HEK293 (cell line): ENCODE measurements around the gene PRMT2.

ENCODE experiments used
- MZF1 ChIP-seq: fragments of 450-650 bp; formaldehyde crosslinking; IDR thresholded peaks from 2 replicates; pipeline ENCODE4 v1.5.1; 2017; ENCODE audit warnings: missing biosample characterization, missing genetic modification characterization, borderline replicate concordance
- ZNF121 ChIP-seq: fragments of 450-650 bp; formaldehyde crosslinking; IDR thresholded peaks from 2 replicates; pipeline ENCODE4 v1.5.1; 2016; ENCODE audit warnings: missing biosample characterization, missing genetic modification characterization
- ZNF23 ChIP-seq: fragments of 450-650 bp; formaldehyde crosslinking; IDR thresholded peaks from 2 replicates; pipeline ENCODE4 v1.5.1; 2016; ENCODE audit warnings: missing biosample characterization, missing genetic modification characterization, borderline replicate concordance
- ZNF404 ChIP-seq: fragments of 450-650 bp; formaldehyde crosslinking; IDR thresholded peaks from 2 replicates; pipeline ENCODE4 v1.5.1; 2017; ENCODE audit warnings: missing biosample characterization, missing genetic modification characterization
- ZNF558 ChIP-seq: fragments of 450-650 bp; formaldehyde crosslinking; IDR thresholded peaks from 2 replicates; pipeline ENCODE4 v1.5.1; 2016; ENCODE audit warnings: missing biosample characterization, missing genetic modification characterization
- ZNF596 ChIP-seq: fragments of 450-650 bp; IDR thresholded peaks from 2 replicates; pipeline ENCODE4 v1.5.0; 2018; ENCODE audit warnings: missing biosample characterization, mild to moderate bottlenecking, missing genetic modification characterization, moderate library complexity
- ZNF621 ChIP-seq: fragments of 450-650 bp; formaldehyde crosslinking; IDR thresholded peaks from 2 replicates; pipeline ENCODE4 v1.5.1; 2017; ENCODE audit warnings: missing biosample characterization, missing genetic modification characterization
- ZNF654 ChIP-seq: fragments of 450-650 bp; formaldehyde crosslinking; IDR thresholded peaks from 2 replicates; pipeline ENCODE4 v1.5.1; 2016; ENCODE audit warnings: low read depth, missing biosample characterization, missing genetic modification characterization
- TF ChIP-seq, protein P1 (sequence below): fragments of 450-650 bp; formaldehyde crosslinking; IDR thresholded peaks from 2 replicates; pipeline ENCODE4 v1.5.1; 2016; ENCODE audit warnings: missing biosample characterization, missing genetic modification characterization
- TF ChIP-seq, protein P2 (sequence below): fragments of 450-650 bp; formaldehyde crosslinking; IDR thresholded peaks from 2 replicates; pipeline ENCODE4 v1.5.1; 2017; ENCODE audit warnings: missing biosample characterization, mild to moderate bottlenecking, missing genetic modification characterization, moderate library complexity
- TF ChIP-seq, protein P3 (sequence below): fragments of 450-650 bp; formaldehyde crosslinking; conservative IDR thresholded peaks from 2 replicates; pipeline ENCODE4 v1.5.1; 2016; ENCODE audit warnings: low read depth, missing biosample characterization, missing genetic modification characterization
- TF ChIP-seq, protein P4 (sequence below): sonication (generic); formaldehyde crosslinking; IDR thresholded peaks from 2 replicates; pipeline ENCODE4 v1.8.1; 2022; ENCODE audit warnings: mild to moderate bottlenecking, moderate library complexity, missing genetic modification reagents

DNA sequence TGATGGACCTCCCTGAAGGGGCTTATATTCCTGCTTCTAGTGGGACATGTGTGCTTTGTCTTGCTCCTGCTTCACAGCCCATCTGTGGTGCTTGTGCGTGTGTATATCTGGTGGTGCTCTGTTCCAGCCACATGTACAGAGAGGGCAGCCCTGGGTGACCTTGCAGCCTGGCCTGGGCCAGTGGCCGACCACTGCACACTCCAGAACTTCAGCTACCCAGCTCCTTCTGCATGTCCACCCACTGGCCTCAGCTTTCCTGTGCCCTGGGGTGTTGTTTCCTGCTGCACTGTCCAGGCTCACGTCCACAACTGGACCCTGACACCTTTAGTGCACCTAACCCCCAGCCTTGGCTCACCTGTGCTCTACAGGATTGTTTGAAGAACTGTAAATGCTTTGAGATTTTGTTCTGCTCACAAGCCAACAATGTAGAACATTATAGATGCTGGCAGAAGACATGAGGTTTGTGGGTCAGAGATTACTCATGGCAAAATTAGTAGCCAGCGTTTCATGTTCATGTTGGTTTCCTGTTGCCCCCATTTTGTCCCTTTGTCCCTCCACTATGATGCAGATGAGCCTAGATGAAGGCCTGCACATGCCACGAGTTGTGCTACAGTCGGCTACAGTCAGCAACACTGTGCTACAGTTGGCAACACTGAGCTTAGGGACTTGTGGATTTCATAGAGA is 25.3 kb upstream of the PRMT2 start:
- TF ChIP-seq ZNF121 (tag by site-specific recombination) (no peak), ZNF596 (tag by site-specific recombination) (no peak), MZF1 (no peak), ZNF558 (no peak), ZNF654 (no peak), ZNF23 (no peak), ZNF621 (tag by site-specific recombination) (no peak), ZNF404 (tag by site-specific recombination) (no peak)
- TF ChIP-seq, protein P1, sequence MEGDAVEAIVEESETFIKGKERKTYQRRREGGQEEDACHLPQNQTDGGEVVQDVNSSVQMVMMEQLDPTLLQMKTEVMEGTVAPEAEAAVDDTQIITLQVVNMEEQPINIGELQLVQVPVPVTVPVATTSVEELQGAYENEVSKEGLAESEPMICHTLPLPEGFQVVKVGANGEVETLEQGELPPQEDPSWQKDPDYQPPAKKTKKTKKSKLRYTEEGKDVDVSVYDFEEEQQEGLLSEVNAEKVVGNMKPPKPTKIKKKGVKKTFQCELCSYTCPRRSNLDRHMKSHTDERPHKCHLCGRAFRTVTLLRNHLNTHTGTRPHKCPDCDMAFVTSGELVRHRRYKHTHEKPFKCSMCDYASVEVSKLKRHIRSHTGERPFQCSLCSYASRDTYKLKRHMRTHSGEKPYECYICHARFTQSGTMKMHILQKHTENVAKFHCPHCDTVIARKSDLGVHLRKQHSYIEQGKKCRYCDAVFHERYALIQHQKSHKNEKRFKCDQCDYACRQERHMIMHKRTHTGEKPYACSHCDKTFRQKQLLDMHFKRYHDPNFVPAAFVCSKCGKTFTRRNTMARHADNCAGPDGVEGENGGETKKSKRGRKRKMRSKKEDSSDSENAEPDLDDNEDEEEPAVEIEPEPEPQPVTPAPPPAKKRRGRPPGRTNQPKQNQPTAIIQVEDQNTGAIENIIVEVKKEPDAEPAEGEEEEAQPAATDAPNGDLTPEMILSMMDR (tag by site-specific recombination) = no peak
- TF ChIP-seq, protein P2, sequence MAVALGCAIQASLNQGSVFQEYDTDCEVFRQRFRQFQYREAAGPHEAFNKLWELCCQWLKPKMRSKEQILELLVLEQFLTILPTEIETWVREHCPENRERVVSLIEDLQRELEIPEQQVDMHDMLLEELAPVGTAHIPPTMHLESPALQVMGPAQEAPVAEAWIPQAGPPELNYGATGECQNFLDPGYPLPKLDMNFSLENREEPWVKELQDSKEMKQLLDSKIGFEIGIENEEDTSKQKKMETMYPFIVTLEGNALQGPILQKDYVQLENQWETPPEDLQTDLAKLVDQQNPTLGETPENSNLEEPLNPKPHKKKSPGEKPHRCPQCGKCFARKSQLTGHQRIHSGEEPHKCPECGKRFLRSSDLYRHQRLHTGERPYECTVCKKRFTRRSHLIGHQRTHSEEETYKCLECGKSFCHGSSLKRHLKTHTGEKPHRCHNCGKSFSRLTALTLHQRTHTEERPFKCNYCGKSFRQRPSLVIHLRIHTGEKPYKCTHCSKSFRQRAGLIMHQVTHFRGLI = no peak
- TF ChIP-seq, protein P3, sequence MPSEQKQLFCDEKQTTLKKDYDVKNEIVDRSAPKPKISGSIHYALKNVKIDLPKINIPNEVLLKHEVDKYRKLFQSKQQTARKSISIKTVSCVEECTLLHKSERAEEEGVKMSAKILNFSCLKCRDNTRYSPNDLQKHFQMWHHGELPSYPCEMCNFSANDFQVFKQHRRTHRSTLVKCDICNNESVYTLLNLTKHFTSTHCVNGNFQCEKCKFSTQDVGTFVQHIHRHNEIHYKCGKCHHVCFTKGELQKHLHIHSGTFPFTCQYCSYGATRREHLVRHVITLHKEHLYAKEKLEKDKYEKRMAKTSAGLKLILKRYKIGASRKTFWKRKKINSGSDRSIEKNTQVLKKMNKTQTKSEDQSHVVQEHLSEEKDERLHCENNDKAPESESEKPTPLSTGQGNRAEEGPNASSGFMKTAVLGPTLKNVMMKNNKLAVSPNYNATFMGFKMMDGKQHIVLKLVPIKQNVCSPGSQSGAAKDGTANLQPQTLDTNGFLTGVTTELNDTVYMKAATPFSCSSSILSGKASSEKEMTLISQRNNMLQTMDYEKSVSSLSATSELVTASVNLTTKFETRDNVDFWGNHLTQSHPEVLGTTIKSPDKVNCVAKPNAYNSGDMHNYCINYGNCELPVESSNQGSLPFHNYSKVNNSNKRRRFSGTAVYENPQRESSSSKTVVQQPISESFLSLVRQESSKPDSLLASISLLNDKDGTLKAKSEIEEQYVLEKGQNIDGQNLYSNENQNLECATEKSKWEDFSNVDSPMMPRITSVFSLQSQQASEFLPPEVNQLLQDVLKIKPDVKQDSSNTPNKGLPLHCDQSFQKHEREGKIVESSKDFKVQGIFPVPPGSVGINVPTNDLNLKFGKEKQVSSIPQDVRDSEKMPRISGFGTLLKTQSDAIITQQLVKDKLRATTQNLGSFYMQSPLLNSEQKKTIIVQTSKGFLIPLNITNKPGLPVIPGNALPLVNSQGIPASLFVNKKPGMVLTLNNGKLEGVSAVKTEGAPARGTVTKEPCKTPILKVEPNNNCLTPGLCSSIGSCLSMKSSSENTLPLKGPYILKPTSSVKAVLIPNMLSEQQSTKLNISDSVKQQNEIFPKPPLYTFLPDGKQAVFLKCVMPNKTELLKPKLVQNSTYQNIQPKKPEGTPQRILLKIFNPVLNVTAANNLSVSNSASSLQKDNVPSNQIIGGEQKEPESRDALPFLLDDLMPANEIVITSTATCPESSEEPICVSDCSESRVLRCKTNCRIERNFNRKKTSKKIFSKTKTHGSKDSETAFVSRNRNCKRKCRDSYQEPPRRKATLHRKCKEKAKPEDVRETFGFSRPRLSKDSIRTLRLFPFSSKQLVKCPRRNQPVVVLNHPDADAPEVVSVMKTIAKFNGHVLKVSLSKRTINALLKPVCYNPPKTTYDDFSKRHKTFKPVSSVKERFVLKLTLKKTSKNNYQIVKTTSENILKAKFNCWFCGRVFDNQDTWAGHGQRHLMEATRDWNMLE (tag by site-specific recombination) = no peak
- TF ChIP-seq, protein P4, sequence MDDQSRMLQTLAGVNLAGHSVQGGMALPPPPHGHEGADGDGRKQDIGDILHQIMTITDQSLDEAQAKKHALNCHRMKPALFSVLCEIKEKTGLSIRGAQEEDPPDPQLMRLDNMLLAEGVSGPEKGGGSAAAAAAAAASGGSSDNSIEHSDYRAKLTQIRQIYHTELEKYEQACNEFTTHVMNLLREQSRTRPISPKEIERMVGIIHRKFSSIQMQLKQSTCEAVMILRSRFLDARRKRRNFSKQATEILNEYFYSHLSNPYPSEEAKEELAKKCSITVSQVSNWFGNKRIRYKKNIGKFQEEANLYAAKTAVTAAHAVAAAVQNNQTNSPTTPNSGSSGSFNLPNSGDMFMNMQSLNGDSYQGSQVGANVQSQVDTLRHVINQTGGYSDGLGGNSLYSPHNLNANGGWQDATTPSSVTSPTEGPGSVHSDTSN (CRISPR knock-in tag) = no peak
